Neural cell (in vitro differentiated cells): ENCODE data around the gene INPP5B.

Experiments
- CTCF ChIP-seq: fragments of 450-650 bp; IDR thresholded peaks from 2 replicates; pipeline ENCODE4 v1.5.1; 2014; ENCODE audit warnings: antibody characterized with exemption, mild to moderate bottlenecking, moderate library complexity; ENCODE audit not compliant: poor library complexity, severe bottlenecking
- EP300 ChIP-seq: fragments of 450-650 bp; conservative IDR thresholded peaks from 2 replicates; pipeline ENCODE4 v1.6.1; 2014; ENCODE audit warnings: antibody characterized with exemption, mild to moderate bottlenecking, moderate library complexity; ENCODE audit not compliant: poor library complexity, severe bottlenecking
- EZH2 ChIP-seq: fragments of 200-600, 300-800 bp; shearing (Covaris generic), sonication (generic); IDR thresholded peaks from 2 replicates; pipeline ENCODE4 v1.6.1; 2014; ENCODE audit warnings: antibody characterized with exemption, low read length, borderline replicate concordance, mild to moderate bottlenecking; ENCODE audit not compliant: insufficient read depth, poor library complexity, severe bottlenecking
- MXI1 ChIP-seq: fragments of 450-650 bp; conservative IDR thresholded peaks from 2 replicates; pipeline ENCODE4 v1.6.1; 2014; ENCODE audit warnings: antibody characterized with exemption, mild to moderate bottlenecking; ENCODE audit not compliant: poor library complexity, severe bottlenecking
- POLR2AphosphoS5 ChIP-seq: IDR thresholded peaks from 2 replicates; pipeline ENCODE4 v1.6.1; 2012
- RAD21 ChIP-seq: fragments of 450-650 bp; conservative IDR thresholded peaks from 2 replicates; pipeline ENCODE4 v1.6.1; 2014; ENCODE audit warnings: antibody characterized with exemption, mild to moderate bottlenecking, moderate library complexity
- TAF1 ChIP-seq: IDR thresholded peaks from 2 replicates; pipeline ENCODE4 v1.6.1; 2012; ENCODE audit warnings: low read depth
- TF ChIP-seq, protein P1 (sequence below): IDR thresholded peaks from 2 replicates; pipeline ENCODE4 v1.6.1; 2012; ENCODE audit warnings: borderline replicate concordance

DNA sequence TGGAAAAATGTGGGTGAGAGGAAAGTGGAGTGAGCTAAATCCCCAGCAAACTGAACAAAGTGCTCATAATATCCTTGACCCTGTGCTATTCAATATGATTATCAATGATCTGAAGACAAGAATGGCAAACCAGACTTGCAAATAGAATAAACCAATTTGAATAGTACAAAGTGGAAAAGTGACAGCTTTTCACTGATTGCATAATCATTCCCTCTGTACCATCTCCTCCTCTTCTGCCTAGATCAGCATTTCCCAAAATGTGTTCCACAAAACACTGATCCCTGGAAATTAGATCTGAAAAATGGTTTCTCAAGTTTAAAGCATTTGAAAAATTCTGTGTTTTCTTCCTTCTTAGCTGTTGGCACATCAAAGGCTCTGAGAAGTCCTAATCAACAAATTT, 95.6 kb downstream of the INPP5B start:
- TF ChIP-seq RAD21 = no peak
- no peak for TF ChIP-seq EZH2
- TF ChIP-seq, protein P1, sequence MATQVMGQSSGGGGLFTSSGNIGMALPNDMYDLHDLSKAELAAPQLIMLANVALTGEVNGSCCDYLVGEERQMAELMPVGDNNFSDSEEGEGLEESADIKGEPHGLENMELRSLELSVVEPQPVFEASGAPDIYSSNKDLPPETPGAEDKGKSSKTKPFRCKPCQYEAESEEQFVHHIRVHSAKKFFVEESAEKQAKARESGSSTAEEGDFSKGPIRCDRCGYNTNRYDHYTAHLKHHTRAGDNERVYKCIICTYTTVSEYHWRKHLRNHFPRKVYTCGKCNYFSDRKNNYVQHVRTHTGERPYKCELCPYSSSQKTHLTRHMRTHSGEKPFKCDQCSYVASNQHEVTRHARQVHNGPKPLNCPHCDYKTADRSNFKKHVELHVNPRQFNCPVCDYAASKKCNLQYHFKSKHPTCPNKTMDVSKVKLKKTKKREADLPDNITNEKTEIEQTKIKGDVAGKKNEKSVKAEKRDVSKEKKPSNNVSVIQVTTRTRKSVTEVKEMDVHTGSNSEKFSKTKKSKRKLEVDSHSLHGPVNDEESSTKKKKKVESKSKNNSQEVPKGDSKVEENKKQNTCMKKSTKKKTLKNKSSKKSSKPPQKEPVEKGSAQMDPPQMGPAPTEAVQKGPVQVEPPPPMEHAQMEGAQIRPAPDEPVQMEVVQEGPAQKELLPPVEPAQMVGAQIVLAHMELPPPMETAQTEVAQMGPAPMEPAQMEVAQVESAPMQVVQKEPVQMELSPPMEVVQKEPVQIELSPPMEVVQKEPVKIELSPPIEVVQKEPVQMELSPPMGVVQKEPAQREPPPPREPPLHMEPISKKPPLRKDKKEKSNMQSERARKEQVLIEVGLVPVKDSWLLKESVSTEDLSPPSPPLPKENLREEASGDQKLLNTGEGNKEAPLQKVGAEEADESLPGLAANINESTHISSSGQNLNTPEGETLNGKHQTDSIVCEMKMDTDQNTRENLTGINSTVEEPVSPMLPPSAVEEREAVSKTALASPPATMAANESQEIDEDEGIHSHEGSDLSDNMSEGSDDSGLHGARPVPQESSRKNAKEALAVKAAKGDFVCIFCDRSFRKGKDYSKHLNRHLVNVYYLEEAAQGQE = no peak
- TF ChIP-seq CTCF = no peak
- no peak for TF ChIP-seq TAF1
- TF ChIP-seq POLR2AphosphoS5 = no peak
- TF ChIP-seq EP300 = no peak
- no peak for TF ChIP-seq MXI1
